Sigmoid colon (tissue), 4 donors: Measurements from ENCODE around the gene OTOP3.

Experiments
- CTCF ChIP-seq, 4 experiments: fragments of 450-650 bp in 3 of 4; fragments of 200-600 bp in 1 of 4; IDR thresholded peaks; one replicate each; pipeline ENCODE4 v1.5.1; 2016 to 2019; ENCODE audit warnings: antibody characterized with exemption in 4 of 4, mild to moderate bottlenecking in 3 of 4, moderate library complexity in 2 of 4
- EP300 ChIP-seq, 4 donors: sonication (generic); formaldehyde crosslinking; IDR thresholded peaks; one replicate each; pipeline ENCODE4 v1.6.1; 2017; ENCODE audit warnings: antibody characterized with exemption in 4 of 4
- POLR2A ChIP-seq, 2 donors: fragments of 450-650 bp; IDR thresholded peaks; one replicate each; pipeline ENCODE4 v1.6.1; 2016; ENCODE audit warnings: antibody characterized with exemption in 2 of 2, mild to moderate bottlenecking in 2 of 2, moderate library complexity in 2 of 2

- TF ChIP-seq POLR2A (IDR thresholded peaks at IDR 0.05) (peak in 1 of 2 donors; percentile 28), CTCF (IDR thresholded peaks at IDR 0.05) (no peak), EP300 (IDR thresholded peaks at IDR 0.05) (no peak)
Observed at GRCh38 chr17:74987418-74987908, 51.8 kb downstream of the OTOP3 start, which contains the start of gene CDR2L.
